ENCODE measurements around the gene SAMD7.

The SAMD7 gene

GRCh38 chr3:169886671-169887070 lies 24.7 kb upstream of the SAMD7 start:
- no peak for DNase-seq (ENCODE audit: extremely low read depth, low read depth)
- no peak for TF ChIP-seq CTCF (IDR thresholded peaks at IDR 0.05; ENCODE audit: low read depth, low read length, missing control alignments)
- H3K4me3 ChIP-seq (replicated peaks; ENCODE audit: low read depth, low read length): no peak overlapping the region

GRCh38 chr3:169891886-169892285 lies 19.5 kb upstream of the SAMD7 start:
- H3K4me3 ChIP-seq (replicated peaks; ENCODE audit: low read depth, low read length): no peak overlapping the region
- no peak for TF ChIP-seq CTCF (IDR thresholded peaks at IDR 0.05; ENCODE audit: low read depth, low read length, missing control alignments)
- DNase-seq (ENCODE audit: extremely low read depth, low read depth): no peak

- H3K4me3 ChIP-seq (replicated peaks; ENCODE audit: low read depth, low read length): no peak overlapping the region
- DNase-seq (ENCODE audit: extremely low read depth, low read depth): no peak
- no peak for TF ChIP-seq CTCF (IDR thresholded peaks at IDR 0.05; ENCODE audit: low read depth, low read length, missing control alignments)
Measured at GRCh38 chr3:169894110-169894509, 17.3 kb upstream of the SAMD7 start.

GRCh38 chr3:169895072-169895471 lies 16.3 kb upstream of the SAMD7 start:
- no peak for TF ChIP-seq CTCF (IDR thresholded peaks at IDR 0.05; ENCODE audit: low read depth, low read length, missing control alignments)
- DNase-seq (ENCODE audit: extremely low read depth, low read depth): no peak
- H3K4me3 ChIP-seq (replicated peaks; ENCODE audit: low read depth, low read length): no peak overlapping the region

- no peak overlapping the region for H3K4me3 ChIP-seq (replicated peaks; ENCODE audit: low read depth, low read length)
- no peak for TF ChIP-seq CTCF (IDR thresholded peaks at IDR 0.05; ENCODE audit: low read depth, low read length, missing control alignments)
- no peak for DNase-seq (ENCODE audit: extremely low read depth, low read depth)
Measured at GRCh38 chr3:169897284-169897683, 14.1 kb upstream of the SAMD7 start.

- no peak overlapping the region for H3K4me3 ChIP-seq (replicated peaks; ENCODE audit: low read depth, low read length)
- no peak for DNase-seq (ENCODE audit: extremely low read depth, low read depth)
- TF ChIP-seq CTCF (IDR thresholded peaks at IDR 0.05; ENCODE audit: low read depth, low read length, missing control alignments): no peak
Measured at GRCh38 chr3:169901453-169901852, 9.9 kb upstream of the SAMD7 start.

- no peak overlapping the region for H3K4me3 ChIP-seq (replicated peaks; ENCODE audit: low read depth, low read length)
- no peak for TF ChIP-seq CTCF (IDR thresholded peaks at IDR 0.05; ENCODE audit: low read depth, low read length, missing control alignments)
- no peak for DNase-seq (ENCODE audit: extremely low read depth, low read depth)
Measured at GRCh38 chr3:169905404-169905803, 6.0 kb upstream of the SAMD7 start.
